HG03571 (cell line): ENCODE data around the gene PERM1.
A peak's percentile ranks its signal among the peaks of the same experiment; 100 is the strongest.

Experiments
- ATAC-seq: cut with Tn5 transposase; IDR thresholded peaks from one replicate; pipeline ENCODE4 v1.9.1; 2021; ENCODE audit not compliant: unreplicated experiment

Gene PERM1

DNA sequence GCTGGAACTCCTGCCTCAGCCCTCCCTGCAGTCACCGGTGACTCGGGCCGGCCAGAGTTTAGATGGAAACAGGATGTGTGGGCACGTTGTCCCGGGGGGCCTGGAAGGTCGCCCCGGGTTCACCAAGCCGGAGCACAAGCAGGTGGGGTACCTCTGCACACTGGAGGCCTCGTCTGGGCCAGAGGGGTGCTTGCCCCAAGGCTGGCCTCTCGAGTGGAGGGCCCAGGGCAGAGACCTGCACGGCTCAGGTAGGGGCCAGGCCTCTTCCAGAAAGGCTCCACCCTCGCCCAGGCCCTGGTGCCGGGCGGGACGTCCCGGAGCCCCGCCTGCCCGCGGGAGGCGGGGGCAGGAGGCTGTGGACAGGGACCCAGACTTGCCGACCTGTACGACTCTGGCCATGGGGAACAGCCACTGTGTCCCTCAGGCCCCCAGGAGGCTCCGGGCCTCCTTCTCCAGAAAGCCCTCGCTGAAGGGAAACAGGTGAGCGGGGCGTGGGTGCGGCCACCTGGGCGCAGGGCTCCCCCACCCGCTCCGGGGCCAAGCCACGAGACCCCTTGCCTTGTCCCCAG is 15.7 kb downstream of the PERM1 start, which contains the start of gene PLEKHN1:
Gene PLEKHN1, plus strand, starts transcription at position 348 of the 569 bp plus-strand sequence. Its CDS starts 50 bp downstream, at position 398.
- peak; percentile 16 for ATAC-seq

DNA sequence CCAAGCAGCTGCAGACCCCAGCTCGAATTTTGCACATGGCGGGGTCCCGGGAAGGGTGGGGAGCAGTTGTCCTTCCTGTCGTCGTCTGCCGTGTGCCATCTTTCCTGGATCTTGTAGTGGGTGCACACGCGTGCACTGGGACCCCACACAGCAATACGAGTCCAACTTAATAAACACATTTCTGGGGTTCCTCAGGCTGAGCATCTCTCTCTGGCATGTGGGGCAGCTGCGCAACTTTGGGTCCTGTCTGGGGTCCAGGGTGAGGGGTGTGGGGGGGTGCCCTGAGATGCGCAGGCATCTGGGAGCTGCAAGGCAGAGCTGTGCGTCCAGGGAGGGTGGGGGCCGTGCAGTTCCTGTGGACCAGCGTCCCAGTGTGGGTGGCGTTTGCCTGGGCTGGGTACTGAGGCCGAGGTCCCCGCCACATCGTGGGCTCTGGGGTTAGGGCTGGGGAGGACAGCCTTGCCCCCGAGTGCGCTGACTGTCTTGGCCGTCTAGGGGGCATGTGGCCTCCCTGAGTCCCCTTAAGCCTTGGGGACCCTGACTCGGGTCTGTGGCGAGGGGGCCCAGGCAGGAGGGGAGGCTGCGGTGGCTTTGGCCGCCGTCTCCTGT is 16.3 kb downstream of the PERM1 start:
- no peak for ATAC-seq

DNA sequence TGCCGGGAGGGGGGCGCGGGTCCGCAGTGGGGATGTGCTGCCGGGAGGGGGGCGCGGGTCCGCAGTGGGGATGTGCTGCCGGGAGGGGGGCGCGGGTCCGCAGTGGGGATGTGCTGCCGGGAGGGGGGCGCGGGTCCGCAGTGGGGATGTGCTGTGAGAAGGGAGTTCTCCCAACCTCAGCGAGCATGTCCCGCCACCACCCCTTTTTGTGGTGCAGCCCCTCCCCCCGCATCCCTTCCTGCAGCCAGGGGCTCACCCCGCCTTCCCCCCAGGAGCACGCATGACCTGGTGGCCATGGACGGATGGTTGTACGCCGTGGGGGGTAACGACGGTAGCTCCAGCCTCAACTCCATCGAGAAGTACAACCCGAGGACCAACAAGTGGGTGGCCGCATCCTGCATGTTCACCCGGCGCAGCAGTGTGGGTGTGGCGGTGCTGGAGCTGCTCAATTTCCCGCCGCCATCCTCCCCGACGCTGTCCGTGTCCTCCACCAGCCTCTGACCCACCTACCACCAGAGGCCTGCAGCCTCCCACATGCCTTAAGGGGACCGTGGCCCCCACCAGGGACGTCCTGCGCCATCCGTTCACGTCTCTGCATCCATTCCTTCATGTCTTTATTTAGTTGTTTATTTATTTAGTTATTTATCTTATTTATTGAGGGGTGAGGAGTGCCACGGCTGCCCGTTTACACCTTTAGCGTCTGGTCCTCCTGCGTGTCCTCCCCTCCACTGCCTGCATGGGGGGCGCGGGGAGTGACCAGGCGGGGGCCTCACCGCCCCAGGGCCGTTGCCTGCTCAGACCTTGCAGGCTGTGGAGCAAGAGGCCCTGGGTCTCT is 17.0 kb downstream of the PERM1 start:
- no peak for ATAC-seq

DNA sequence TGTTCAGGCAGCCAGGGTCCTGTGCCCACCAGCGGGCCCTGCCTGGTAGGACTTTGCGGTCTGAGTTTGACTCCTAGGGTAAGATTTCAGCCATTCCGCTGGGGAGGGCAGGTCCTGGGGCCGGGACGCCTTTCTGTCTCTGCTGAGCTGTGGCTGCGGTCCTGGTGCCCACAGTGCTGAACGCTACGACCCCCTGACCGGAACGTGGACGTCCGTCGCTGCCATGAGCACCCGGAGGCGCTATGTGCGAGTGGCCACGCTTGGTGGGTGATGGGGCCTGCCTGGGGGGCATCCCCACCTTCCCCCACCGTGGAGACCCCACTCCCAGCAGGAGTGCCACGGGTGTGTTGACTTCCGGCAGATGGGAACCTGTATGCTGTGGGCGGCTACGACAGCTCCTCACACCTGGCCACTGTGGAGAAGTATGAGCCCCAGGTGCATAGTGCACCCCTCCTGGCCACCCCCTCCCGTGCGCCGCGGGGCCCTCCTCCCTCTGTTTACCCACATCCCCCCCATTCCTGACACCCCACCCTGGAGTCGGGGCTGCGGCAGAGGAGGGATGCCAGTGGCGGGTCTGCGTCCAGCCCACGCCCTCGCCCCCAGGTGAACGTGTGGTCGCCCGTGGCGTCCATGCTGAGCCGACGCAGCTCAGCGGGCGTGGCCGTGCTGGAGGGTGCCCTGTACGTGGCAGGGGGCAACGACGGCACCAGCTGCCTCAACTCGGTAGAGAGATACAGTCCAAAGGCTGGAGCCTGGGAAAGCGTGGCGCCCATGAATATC is 18.0 kb downstream of the PERM1 start:
- no peak for ATAC-seq

DNA sequence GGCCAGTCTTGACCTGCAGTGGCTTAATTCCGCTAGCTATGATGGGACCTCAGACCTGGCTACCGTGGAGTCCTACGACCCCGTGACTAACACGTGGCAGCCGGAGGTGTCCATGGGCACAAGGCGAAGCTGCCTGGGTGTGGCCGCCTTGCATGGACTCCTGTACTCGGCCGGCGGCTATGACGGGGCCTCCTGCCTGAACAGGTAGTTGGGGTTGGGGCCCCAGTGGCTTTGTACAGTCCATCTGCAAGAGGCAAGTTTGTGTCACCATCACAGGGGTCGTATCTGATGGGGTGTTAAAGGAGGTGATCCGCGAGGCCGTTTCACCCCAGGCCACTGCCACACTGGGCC is 18.6 kb downstream of the PERM1 start:
- no peak for ATAC-seq

DNA sequence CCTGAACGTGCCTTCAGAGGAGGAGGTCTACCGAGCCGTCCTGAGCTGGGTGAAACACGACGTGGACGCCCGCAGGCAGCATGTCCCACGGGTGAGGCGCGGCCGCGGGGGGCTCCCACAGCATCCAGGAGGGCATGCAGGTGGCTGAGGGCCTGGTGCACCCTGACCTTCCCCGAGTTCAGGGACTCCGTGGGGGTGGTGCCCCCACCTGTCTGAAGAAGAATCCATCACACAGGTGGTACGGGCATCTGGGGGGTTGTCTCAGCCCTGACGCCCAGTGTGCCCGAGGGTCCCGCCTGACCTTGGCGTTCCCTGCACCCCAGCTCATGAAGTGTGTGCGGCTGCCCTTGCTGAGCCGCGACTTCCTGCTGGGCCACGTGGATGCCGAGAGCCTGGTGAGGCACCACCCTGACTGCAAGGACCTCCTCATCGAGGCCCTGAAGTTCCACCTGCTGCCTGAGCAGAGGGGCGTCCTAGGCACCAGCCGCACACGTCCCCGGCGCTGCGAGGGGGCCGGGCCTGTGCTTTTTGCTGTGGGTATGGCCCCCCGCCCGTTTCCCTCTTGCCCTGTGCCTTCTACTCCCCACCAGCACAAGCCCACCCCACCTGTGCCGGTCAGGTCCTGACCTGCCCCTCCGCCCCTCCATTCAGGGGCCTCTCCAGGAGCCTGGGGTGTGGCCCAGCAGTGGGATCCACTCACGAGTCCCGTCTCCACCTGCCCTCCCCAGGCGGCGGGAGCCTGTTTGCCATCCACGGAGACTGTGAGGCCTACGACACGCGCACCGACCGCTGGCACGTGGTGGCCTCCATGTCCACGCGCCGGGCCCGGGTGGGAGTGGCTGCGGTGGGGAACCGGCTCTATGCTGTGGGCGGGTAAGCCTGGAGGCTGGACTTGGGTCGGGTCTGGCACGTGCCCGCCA is 19.3 kb downstream of the PERM1 start:
- no peak for ATAC-seq

DNA sequence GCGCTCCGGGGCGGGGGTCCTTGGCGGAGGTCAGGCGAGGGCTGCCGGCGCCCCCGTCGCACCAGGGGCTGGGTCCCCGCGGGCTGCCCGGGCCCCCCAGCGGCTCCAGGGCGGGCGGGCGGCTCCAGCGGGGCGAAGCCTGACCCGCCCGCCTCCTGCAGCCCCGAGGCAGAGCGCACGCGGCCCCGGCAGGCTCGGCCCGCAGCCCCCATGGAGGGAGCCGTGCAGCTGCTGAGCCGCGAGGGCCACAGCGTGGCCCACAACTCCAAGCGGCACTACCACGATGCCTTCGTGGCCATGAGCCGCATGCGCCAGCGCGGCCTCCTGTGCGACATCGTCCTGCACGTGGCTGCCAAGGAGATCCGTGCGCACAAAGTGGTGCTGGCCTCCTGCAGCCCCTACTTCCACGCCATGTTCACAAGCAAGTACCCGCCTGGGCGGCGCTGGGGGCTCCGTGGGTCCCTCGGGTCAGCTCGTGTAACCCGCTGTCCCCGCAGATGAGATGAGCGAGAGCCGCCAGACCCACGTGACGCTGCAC is 20.7 kb downstream of the PERM1 start:
- ATAC-seq, result no peak

DNA sequence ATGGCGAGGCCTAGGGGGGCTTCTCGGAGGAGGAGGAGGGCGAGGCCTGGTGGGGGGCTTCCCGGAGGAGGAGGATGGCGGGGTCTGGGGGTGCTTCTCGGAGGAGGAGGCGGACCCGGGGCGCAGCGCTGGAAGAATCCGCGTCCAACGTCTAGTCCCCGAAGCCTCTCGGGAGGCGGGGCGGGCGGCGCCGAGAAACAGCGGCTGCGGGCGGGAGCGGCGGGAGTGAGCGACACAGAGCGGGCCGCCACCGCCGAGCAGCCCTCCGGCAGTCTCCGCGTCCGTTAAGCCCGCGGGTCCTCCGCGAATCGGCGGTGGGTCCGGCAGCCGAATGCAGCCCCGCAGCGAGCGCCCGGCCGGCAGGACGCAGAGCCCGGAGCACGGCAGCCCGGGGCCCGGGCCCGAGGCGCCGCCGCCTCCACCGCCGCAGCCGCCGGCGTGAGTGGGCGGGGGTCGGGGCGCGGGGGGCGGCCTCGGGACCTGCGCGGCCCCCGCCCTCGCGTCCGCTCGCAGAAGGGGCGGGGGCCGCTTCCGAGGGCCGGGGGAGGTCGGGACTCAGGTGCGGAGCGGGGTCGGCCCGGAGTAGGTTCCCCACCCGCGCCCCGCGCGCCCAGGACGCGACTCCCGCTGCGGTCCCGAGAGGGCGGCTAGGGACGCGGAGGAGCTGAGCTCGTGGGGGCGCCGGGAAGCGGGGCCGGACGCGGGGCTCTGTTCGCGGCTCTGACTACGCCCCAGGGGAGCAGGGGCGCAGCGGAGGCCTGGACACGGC is 21.3 kb downstream of the PERM1 start, which contains the start of gene KLHL17:
Gene KLHL17, plus strand, starts transcription at position 222 of the 769 bp plus-strand sequence. Its CDS starts 110 bp downstream, at position 332.
- ATAC-seq, result peak; percentile 46

DNA sequence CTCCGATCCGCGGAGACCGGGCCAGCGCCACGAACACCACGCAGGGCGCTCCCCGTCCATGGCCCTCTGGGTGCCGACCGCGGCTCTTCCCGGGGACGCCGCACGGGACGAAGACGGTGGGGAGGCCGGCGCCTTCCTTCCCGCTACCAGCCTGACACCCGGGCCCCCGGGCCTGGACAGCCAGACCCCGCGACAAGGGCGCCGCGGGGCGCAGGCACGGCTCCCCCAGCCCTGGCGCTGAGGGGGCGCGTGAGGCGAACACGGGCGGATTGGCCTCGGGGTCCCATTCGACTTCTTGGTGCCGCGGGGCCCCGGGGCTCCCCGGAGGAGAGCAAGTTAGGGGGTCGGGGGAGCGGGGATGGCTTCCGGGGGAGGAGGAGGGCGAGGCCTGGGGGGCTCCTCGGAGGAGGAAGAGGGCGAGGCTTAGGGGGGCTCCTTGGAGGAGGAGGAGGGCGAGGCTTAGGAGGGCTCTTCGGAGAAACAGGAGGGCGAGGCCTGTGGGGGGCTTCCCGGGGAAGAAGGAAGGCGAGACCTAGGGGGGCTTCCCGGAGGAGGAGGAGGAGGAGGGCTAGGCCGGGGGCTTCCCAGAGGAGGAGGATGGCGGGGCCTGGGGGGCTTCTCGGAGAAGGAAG is 22.0 kb downstream of the PERM1 start:
- ATAC-seq, result no peak

DNA sequence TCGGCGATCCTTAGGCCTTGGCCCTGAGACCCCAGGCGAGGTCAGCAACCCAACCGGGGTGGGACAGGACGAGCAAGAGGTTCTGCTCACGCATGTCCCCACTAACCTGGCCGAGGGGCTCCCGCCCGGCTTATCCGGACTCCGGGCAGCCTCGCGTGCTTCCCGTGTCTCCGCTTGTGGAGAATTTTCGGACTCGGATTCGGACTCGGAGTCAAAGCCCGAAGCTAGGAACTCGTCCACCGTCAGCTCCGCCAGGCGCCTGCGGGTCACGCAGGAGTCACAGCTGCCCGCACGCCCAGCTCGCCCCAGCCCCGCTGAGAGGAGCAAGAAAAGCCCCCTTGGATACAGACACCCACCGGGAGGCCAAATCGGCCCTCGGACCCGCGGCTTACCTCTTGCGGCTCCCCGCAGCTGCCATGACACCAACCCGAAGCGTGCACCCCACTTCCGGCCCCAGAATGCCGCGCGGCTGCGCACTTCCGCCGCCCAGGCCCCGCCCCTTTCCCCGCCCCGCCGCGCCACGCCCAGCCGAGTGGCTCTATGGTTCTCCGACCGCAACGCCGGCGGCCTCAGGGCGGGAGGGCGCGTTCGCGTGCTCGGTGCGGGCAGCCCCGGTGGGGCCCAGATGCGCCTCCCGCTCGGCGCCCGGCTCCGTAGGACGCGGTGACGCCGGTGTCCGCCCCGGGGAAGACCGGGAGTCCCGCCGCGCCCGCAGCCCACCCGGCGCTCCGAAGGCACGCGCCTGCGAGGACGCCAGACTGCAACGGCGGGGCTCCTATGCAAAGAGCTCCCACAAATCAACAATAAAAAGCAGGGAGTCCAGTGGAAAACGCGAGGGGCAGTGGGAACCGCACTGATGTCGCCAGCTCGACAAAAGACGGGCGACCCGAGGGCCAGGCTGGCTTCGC is 22.8 kb downstream of the PERM1 start, which contains the start of gene NOC2L:
Gene NOC2L, minus strand, starts transcription at position 434 of the 908 bp plus-strand sequence. Its CDS starts 16 bp downstream, at position 418.
- ATAC-seq, result peak; percentile 53

DNA sequence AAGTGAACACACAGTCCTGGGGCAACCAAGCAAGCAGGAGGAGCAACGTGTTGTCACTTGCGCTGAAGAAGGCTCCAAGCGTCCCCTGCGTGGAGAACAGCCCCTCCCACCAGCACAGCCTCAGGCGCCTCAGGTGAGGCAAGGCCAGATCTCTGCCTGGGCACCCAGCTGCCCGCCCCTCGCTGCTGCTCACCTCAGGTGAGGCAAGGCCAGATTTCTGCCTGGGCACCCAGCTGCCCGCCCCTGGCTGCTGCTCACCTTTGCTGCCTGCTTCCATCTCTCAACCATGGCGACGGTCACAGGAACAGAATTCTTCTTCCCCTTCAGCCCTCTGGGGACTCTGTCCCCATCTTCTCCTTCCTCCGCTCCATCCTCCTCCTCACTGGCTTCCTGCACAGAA is 25.3 kb downstream of the PERM1 start:
- no peak for ATAC-seq

DNA sequence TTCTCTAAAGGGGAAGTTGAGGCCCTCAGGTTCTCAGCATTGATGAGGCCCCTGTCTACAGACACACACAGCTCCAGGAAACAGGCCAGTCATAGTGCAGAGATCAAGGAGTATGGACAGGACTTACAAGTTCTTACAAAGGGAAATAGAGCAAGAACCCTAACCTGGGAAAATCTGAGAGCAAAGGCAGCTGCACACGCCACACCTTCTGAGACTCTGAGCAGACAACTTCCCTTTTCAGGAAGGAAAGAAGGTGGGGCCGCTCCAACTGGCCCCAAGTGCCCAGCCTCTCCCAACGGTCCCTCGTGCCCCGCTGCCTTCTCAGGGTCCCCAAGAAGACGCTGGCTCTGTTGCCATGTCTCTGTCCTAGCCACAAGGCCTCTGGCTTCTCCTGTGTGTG is 26.4 kb downstream of the PERM1 start:
- no peak for ATAC-seq

DNA sequence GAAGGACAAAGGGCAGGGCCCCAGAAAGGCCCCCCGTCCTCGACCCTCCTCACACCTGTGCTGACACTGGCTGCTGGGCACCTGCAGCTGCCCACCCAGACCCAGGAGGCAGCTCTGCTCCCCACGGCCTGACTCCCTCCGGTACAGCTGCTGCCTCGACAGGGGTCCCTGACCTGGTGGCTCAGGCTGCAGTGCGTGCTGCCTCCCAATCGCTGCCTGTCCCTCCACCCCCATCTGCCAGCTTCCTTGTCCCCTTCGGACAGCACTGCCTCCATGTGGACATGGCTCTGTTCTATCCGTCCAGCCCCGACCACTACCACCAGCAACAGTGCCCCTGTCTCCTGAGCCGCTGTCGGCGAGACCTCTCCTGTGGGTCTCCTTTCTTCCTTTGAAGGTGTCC is 27.0 kb downstream of the PERM1 start:
- ATAC-seq, result no peak

DNA sequence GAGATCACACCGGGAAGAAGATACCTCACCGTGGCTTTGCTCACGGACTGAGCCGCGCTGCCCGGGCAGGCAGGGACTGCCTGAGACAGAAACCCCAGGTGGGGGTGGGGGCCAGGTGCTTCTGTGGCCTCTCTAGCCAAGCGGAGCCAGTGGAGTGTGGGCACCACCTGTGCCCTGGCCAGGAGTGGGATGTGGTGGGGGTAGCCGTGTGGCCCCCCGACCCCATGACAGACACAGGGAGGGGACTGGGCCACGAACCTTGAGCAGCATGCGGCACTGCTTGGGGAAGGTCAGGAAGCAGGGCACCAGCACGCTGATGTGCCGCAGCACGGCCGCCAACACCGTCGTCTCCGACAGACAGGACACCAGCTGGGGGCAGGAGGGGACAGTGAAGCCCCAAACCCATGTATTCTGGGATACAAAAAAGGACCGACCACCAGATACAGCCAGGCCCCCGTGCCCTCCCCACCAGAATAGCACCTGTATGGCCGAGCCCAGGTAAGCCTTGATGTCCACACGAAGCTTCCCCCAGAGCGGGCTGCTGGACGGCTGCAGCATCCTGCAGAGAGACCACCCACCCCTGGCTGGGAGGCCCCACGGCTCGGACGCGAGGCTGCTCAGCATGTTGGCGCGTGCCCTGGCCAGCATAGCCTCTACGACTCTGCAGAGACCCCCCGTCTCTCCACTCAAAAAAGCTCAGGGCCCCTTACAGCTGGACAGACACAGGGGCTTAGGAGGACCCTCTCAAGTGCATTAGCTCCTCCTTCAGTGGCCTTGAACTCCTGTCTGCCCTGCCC is 28.2 kb downstream of the PERM1 start:
- no peak for ATAC-seq

DNA sequence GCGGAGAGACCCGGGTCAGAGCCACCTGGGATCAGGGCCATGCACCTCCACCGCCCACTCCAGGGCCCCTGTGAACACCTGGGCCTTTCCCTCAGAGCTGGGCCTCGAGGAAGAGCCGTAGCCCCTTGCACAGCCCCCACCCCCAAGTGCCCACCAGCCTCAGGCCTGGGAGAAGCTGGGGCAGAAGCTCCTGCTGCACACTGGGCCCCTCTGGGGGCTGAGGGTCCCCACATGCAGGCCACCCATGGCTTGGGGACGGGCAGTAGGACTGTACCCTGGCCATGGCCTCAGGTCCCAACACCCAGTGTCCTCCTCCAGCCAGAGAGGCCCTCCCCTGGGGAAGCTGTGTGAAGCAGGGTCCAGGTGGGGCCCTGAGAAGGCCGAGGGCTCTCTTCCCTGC is 29.3 kb downstream of the PERM1 start:
- ATAC-seq, result no peak

DNA sequence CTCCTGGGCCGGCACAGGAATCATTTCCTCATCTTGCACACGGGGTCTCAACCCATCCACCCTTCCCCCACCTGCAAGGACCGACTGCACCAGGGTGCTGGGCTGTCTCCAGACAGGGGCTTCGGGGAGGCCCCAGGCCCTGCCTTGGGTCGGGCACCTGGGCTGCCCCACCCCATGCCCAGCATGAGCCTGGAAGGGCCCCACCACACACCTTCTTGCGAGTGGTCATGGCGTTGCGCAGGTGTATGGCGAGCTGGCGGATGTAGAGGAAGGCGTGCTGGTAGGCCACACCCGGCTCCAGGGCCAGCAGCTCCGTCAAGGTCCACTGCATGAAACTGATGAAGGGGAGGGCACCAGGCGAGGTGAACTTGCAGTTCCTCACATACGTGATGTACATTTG is 29.7 kb downstream of the PERM1 start:
- no peak for ATAC-seq

DNA sequence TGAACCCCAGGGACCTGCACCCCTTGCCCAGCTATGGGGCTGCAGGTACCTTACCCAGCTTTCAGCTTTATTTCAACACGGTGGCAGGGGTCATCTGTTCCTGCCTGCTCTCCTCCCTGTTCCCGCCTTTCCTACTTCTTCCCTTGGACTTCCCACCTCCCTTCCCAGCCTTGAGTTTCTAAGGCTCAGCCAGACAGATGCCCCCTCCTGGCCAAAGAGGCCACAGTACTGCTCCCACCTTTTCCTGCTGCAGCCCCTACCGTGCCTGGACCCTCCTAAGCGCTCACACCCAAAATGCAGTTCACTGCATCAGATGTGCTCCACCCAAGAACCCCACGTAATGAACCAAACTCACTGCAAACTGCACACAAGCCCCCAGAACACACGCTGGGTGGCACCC is 30.5 kb downstream of the PERM1 start:
- no peak for ATAC-seq
